ENCODE measurements around the gene SDR9C7. TPM values are rescaled to one million over a fixed set of nuclear protein-coding genes. Genes with fewer than 3 reads are reported as not detected.

SDR9C7 gene
- polyA plus RNA-seq, 3 donors: not detected

GRCh38 chr12:56954958-56955355 lies 20.7 kb upstream of the SDR9C7 start:
- no peaks in the 10 kb centered on the region for H3K79me2 ChIP-seq (ENCODE audit: insufficient read depth, low read length)
- intact Hi-C loops (cut with micrococcal nuclease): no loop called here
- no peak overlapping the region for H3K27ac ChIP-seq (ENCODE audit: low read depth in 1 of 2, low read length in 2 of 2)
- H3K4me1 ChIP-seq (ENCODE audit: control insufficient read depth in 1 of 2, insufficient read depth in 2 of 2, low read length in 2 of 2): no peaks in the 10 kb centered on the region
- peaks cover 4 to 7% (median 6%) of the 10 kb centered on the region in 3 donors for H3K27me3 Mint-ChIP-seq (ENCODE audit: low read depth in 3 of 3)
- no peaks in the 10 kb centered on the region for H4K20me1 ChIP-seq (ENCODE audit: insufficient read depth, low read length)
- no peak for DNase-seq
- 80% methylated on average over 1 of the region's 6 CpGs for WGBS (ENCODE audit: insufficient coverage)
- TF ChIP-seq CTCF (IDR thresholded peaks at IDR 0.05): no peak
- no peaks in the 10 kb centered on the region for H3K36me3 Mint-ChIP-seq
- no peak overlapping the region for H3K4me3 Mint-ChIP-seq
- H3K9me3 Mint-ChIP-seq: peaks cover 6 to 22% (median 16%) of the 10 kb centered on the region in 7 donors
- no peak overlapping the region for H3K9ac ChIP-seq (ENCODE audit: insufficient read depth, low read length, poor library complexity, severe bottlenecking)
- H3K4me2 ChIP-seq (replicated peaks; ENCODE audit: extremely low read depth, low read length, poor library complexity, severe bottlenecking): no peak overlapping the region
- H2AFZ ChIP-seq (ENCODE audit: insufficient read depth, low read depth, low read length, poor library complexity, severe bottlenecking): no peak overlapping the region
- H3K27ac Mint-ChIP-seq: no peak overlapping the region
- H3K27me3 ChIP-seq (ENCODE audit: control insufficient read depth in 2 of 2, insufficient read depth in 2 of 2, low read length in 2 of 2): no peaks in the 10 kb centered on the region
- H3K9me3 ChIP-seq (replicated peaks in 1 of 2; ENCODE audit: control insufficient read depth in 1 of 2, insufficient read depth in 1 of 2, low read length in 2 of 2): peaks cover 10 to 13% of the 10 kb centered on the region in 2 donors
- H3K4me3 ChIP-seq (replicated peaks in 1 of 3; ENCODE audit: low read depth in 2 of 3, low read length in 3 of 3): no peak overlapping the region
- H3K36me3 ChIP-seq (replicated peaks in 1 of 2; ENCODE audit: control insufficient read depth in 1 of 2, insufficient read depth in 2 of 2, low read length in 2 of 2): no peaks in the 10 kb centered on the region
- H3K4me1 Mint-ChIP-seq: peaks cover 7% of the 10 kb centered on the region

GRCh38 chr12:56954057-56954957 lies 20.1 kb upstream of the SDR9C7 start:
- no peaks in the 10 kb centered on the region for H3K36me3 ChIP-seq (replicated peaks in 1 of 2; ENCODE audit: control insufficient read depth in 1 of 2, insufficient read depth in 2 of 2, low read length in 2 of 2)
- peaks cover 6 to 21% (median 16%) of the 10 kb centered on the region in 7 donors for H3K9me3 Mint-ChIP-seq
- H3K4me2 ChIP-seq (replicated peaks; ENCODE audit: extremely low read depth, low read length, poor library complexity, severe bottlenecking): no peak overlapping the region
- no peaks in the 10 kb centered on the region for H3K36me3 Mint-ChIP-seq
- H3K4me3 ChIP-seq (replicated peaks in 1 of 3; ENCODE audit: low read depth in 2 of 3, low read length in 3 of 3): no peak overlapping the region
- no peak overlapping the region for H3K4me3 Mint-ChIP-seq
- H3K4me1 Mint-ChIP-seq: peaks cover 7% of the 10 kb centered on the region
- no peaks in the 10 kb centered on the region for H3K79me2 ChIP-seq (ENCODE audit: insufficient read depth, low read length)
- no peak overlapping the region for H3K27ac Mint-ChIP-seq
- H3K9ac ChIP-seq (ENCODE audit: insufficient read depth, low read length, poor library complexity, severe bottlenecking): no peak overlapping the region
- no peaks in the 10 kb centered on the region for H3K27me3 ChIP-seq (ENCODE audit: control insufficient read depth in 2 of 2, insufficient read depth in 2 of 2, low read length in 2 of 2)
- DNase-seq: no peak
- H2AFZ ChIP-seq (ENCODE audit: insufficient read depth, low read depth, low read length, poor library complexity, severe bottlenecking): no peak overlapping the region
- H3K9me3 ChIP-seq (replicated peaks in 1 of 2; ENCODE audit: control insufficient read depth in 1 of 2, insufficient read depth in 1 of 2, low read length in 2 of 2): peaks cover 10 to 13% of the 10 kb centered on the region in 2 donors
- H3K4me1 ChIP-seq (ENCODE audit: control insufficient read depth in 1 of 2, insufficient read depth in 2 of 2, low read length in 2 of 2): no peaks in the 10 kb centered on the region
- H3K27me3 Mint-ChIP-seq (ENCODE audit: low read depth in 3 of 3): peaks cover 4 to 7% (median 6%) of the 10 kb centered on the region in 3 donors
- intact Hi-C loops (cut with micrococcal nuclease): no loop called here
- no peak for TF ChIP-seq CTCF (IDR thresholded peaks at IDR 0.05)
- H4K20me1 ChIP-seq (ENCODE audit: insufficient read depth, low read length): no peaks in the 10 kb centered on the region
- WGBS (ENCODE audit: insufficient coverage): 98% methylated on average over 5 of the region's 6 CpGs
- H3K27ac ChIP-seq (ENCODE audit: low read depth in 1 of 2, low read length in 2 of 2): no peak overlapping the region
